ENCODE data around the gene SPC24. TPM values are rescaled to one million over a fixed set of nuclear protein-coding genes. Genes with fewer than 3 reads are reported as not detected.
"Not testable (repeated sequence)": the region's sequence is repeated elsewhere in the genome, so short reads cannot be mapped to it uniquely, and the experiment has no call there.

The SPC24 gene
- total RNA-seq, 1 experiment from 2014 or later: 44.8 TPM

- Mint-ChIP-seq H3K4me1 (ENCODE audit: low read depth, unreplicated experiment) (no peaks in the 10 kb centered on the region), H3K27ac (ENCODE audit: unreplicated experiment) (no peak overlapping the region), H3K27me3 (ENCODE audit: insufficient read depth, unreplicated experiment) (no peaks in the 10 kb centered on the region), H3K4me3 (ENCODE audit: unreplicated experiment) (no peak overlapping the region), H3K9me3 (ENCODE audit: unreplicated experiment) (no peaks in the 10 kb centered on the region), H3K36me3 (ENCODE audit: insufficient read depth, unreplicated experiment) (peaks cover 6% of the 10 kb centered on the region)
- Histone ChIP-seq H3K27me3 (replicated peaks; ENCODE audit: control insufficient read depth, insufficient read depth, low read length) (no peaks in the 10 kb centered on the region), H3K4me1 (no peaks in the 10 kb centered on the region), H3K4me3 (ENCODE audit: low read depth, low read length) (no peak overlapping the region), H3K9me3 (no peaks in the 10 kb centered on the region; the same call in 1 of the 2 replicates), H3K36me3 (ENCODE audit: control insufficient read depth, insufficient read depth, low read length) (no peaks in the 10 kb centered on the region)
- BruUV-seq (replicated peaks): no TSS peak
- TF ChIP-seq CTCF (IDR thresholded peaks at IDR 0.05; ENCODE audit: insufficient read depth in 1 of 2, low read depth in 1 of 2, low read length in 1 of 2, severe bottlenecking in 1 of 2, unreplicated experiment in 1 of 2): no peak
- intact Hi-C loops (cut with micrococcal nuclease; ENCODE audit: unreplicated experiment): no loop called here
- ChIA-PET POLR2A (no interaction called here), CTCF (no interaction called here)
- no peak for DNase-seq
Measured at GRCh38 chr19:11181488-11181887, 25.9 kb upstream of the SPC24 start.

GRCh38 chr19:11180975-11181374 is 25.4 kb upstream of the SPC24 start:
- H3K4me1 Mint-ChIP-seq (ENCODE audit: low read depth, unreplicated experiment); H3K4me1 ChIP-seq; intact Hi-C loops (cut with micrococcal nuclease; ENCODE audit: unreplicated experiment); H3K36me3 ChIP-seq (ENCODE audit: control insufficient read depth, insufficient read depth, low read length); H3K36me3 Mint-ChIP-seq (ENCODE audit: insufficient read depth, unreplicated experiment); H3K4me3 ChIP-seq (ENCODE audit: low read depth, low read length); CTCF ChIA-PET; POLR2A ChIA-PET; H3K9me3 ChIP-seq; H3K9me3 Mint-ChIP-seq (ENCODE audit: unreplicated experiment); H3K27me3 ChIP-seq (replicated peaks; ENCODE audit: control insufficient read depth, insufficient read depth, low read length); DNase-seq; H3K27ac Mint-ChIP-seq (ENCODE audit: unreplicated experiment); BruUV-seq (replicated peaks); H3K4me3 Mint-ChIP-seq (ENCODE audit: unreplicated experiment); H3K27me3 Mint-ChIP-seq (ENCODE audit: insufficient read depth, unreplicated experiment): not testable (repeated sequence)

- Mint-ChIP-seq H3K27ac (ENCODE audit: unreplicated experiment) (no peak overlapping the region), H3K9me3 (ENCODE audit: unreplicated experiment) (no peaks in the 10 kb centered on the region), H3K4me1 (ENCODE audit: low read depth, unreplicated experiment) (no peaks in the 10 kb centered on the region), H3K27me3 (ENCODE audit: insufficient read depth, unreplicated experiment) (no peaks in the 10 kb centered on the region), H3K4me3 (ENCODE audit: unreplicated experiment) (no peak overlapping the region), H3K36me3 (ENCODE audit: insufficient read depth, unreplicated experiment) (peaks cover 5% of the 10 kb centered on the region)
- Histone ChIP-seq H3K9me3 (no peaks in the 10 kb centered on the region; the same call in 1 of the 2 replicates), H3K4me1 (no peaks in the 10 kb centered on the region), H3K27me3 (replicated peaks; ENCODE audit: control insufficient read depth, insufficient read depth, low read length) (no peaks in the 10 kb centered on the region), H3K4me3 (ENCODE audit: low read depth, low read length) (no peak overlapping the region), H3K36me3 (ENCODE audit: control insufficient read depth, insufficient read depth, low read length) (no peaks in the 10 kb centered on the region)
- DNase-seq: no peak
- CTCF ChIA-PET: no interaction called here
- BruUV-seq (replicated peaks): no TSS peak
- intact Hi-C loops (cut with micrococcal nuclease; ENCODE audit: unreplicated experiment): no loop called here
- TF ChIP-seq CTCF (IDR thresholded peaks at IDR 0.05; ENCODE audit: insufficient read depth in 1 of 2, low read depth in 1 of 2, low read length in 1 of 2, severe bottlenecking in 1 of 2, unreplicated experiment in 1 of 2): no peak
- POLR2A ChIA-PET: no interaction called here
Measured at GRCh38 chr19:11180346-11180745, 24.8 kb upstream of the SPC24 start.

GRCh38 chr19:11179716-11180297 is 24.2 kb upstream of the SPC24 start:
- ChIA-PET POLR2A (no interaction called here), CTCF (no interaction called here)
- Mint-ChIP-seq H3K27me3 (ENCODE audit: insufficient read depth, unreplicated experiment) (no peaks in the 10 kb centered on the region), H3K4me3 (ENCODE audit: unreplicated experiment) (no peak overlapping the region), H3K9me3 (ENCODE audit: unreplicated experiment) (no peaks in the 10 kb centered on the region), H3K36me3 (ENCODE audit: insufficient read depth, unreplicated experiment) (peaks cover 5% of the 10 kb centered on the region), H3K4me1 (ENCODE audit: low read depth, unreplicated experiment) (no peaks in the 10 kb centered on the region), H3K27ac (ENCODE audit: unreplicated experiment) (no peak overlapping the region)
- H3K9me3 ChIP-seq: no peaks in the 10 kb centered on the region; the same call in 1 of the 2 replicates
- intact Hi-C loops (cut with micrococcal nuclease; ENCODE audit: unreplicated experiment): no loop called here
- H3K27me3 ChIP-seq (replicated peaks; ENCODE audit: control insufficient read depth, insufficient read depth, low read length): no peaks in the 10 kb centered on the region
- H3K4me1 ChIP-seq: no peaks in the 10 kb centered on the region
- no peak for TF ChIP-seq CTCF (IDR thresholded peaks at IDR 0.05; ENCODE audit: insufficient read depth in 1 of 2, low read depth in 1 of 2, low read length in 1 of 2, severe bottlenecking in 1 of 2, unreplicated experiment in 1 of 2)
- no peaks in the 10 kb centered on the region for H3K36me3 ChIP-seq (ENCODE audit: control insufficient read depth, insufficient read depth, low read length)
- BruUV-seq (replicated peaks): no TSS peak
- DNase-seq: no peak
- no peak overlapping the region for H3K4me3 ChIP-seq (ENCODE audit: low read depth, low read length)

- H3K4me1 ChIP-seq; H3K36me3 ChIP-seq (ENCODE audit: control insufficient read depth, insufficient read depth, low read length); BruUV-seq (replicated peaks); H3K4me3 Mint-ChIP-seq (ENCODE audit: unreplicated experiment); H3K27me3 Mint-ChIP-seq (ENCODE audit: insufficient read depth, unreplicated experiment); H3K9me3 Mint-ChIP-seq (ENCODE audit: unreplicated experiment); H3K27me3 ChIP-seq (replicated peaks; ENCODE audit: control insufficient read depth, insufficient read depth, low read length); DNase-seq; CTCF ChIA-PET; H3K27ac Mint-ChIP-seq (ENCODE audit: unreplicated experiment); H3K36me3 Mint-ChIP-seq (ENCODE audit: insufficient read depth, unreplicated experiment); H3K4me3 ChIP-seq (ENCODE audit: low read depth, low read length); intact Hi-C loops (cut with micrococcal nuclease; ENCODE audit: unreplicated experiment); POLR2A ChIA-PET; H3K9me3 ChIP-seq; H3K4me1 Mint-ChIP-seq (ENCODE audit: low read depth, unreplicated experiment): not testable (repeated sequence)
Measured at GRCh38 chr19:11179145-11179465, 23.5 kb upstream of the SPC24 start.
